Karpas-422 (cell line): Measurements from ENCODE around the gene OR10S1. TPM values are rescaled to one million over a fixed set of nuclear protein-coding genes. Genes with fewer than 3 reads are reported as not detected.

Source experiments
- DNase-seq: peaks from one replicate; pipeline ENCODE4 v3.0.0-alpha.2; 2015
- H2AFZ ChIP-seq: fragments of 200-600 bp; sonication (generic); 2 replicates; pipeline ENCODE4 v1.6.1; 2014; ENCODE audit warnings: antibody characterized with exemption, low read length, mixed read lengths
- H3K27ac ChIP-seq: fragments of 200-600 bp; sonication (generic); 2 replicates; pipeline ENCODE4 v1.5.1; 2014; ENCODE audit warnings: mild to moderate bottlenecking, low read length, moderate library complexity
- H3K27me3 ChIP-seq: fragments of 200-600 bp; sonication (generic); 2 replicates; pipeline ENCODE4 v1.6.1; 2014; ENCODE audit warnings: low read length, mixed read lengths
- H3K36me3 ChIP-seq: fragments of 200-600 bp; sonication (generic); 2 replicates; pipeline ENCODE4 v1.6.1; 2014; ENCODE audit warnings: low read length, mixed read lengths; ENCODE audit not compliant: insufficient read depth
- H3K4me1 ChIP-seq: fragments of 200-600 bp; sonication (generic); 2 replicates; pipeline ENCODE4 v1.6.1; 2014; ENCODE audit warnings: mild to moderate bottlenecking, low read length, mixed read lengths
- H3K4me2 ChIP-seq: fragments of 200-600 bp; sonication (generic); 2 replicates; pipeline ENCODE4 v1.6.1; 2014; ENCODE audit warnings: low read length, low read depth, mild to moderate bottlenecking; ENCODE audit not compliant: poor library complexity, severe bottlenecking
- H3K4me3 ChIP-seq: fragments of 200-600 bp; sonication (generic); 2 replicates; pipeline ENCODE4 v1.5.1; 2014; ENCODE audit warnings: mild to moderate bottlenecking, antibody characterized with exemption, low read length, mixed read lengths
- H3K79me2 ChIP-seq: fragments of 200-600 bp; sonication (generic); 2 replicates; pipeline ENCODE4 v1.6.1; 2014; ENCODE audit warnings: mild to moderate bottlenecking, low read length, mixed read lengths
- H3K9ac ChIP-seq: fragments of 200-600 bp; sonication (generic); 2 replicates; pipeline ENCODE4 v1.6.0; 2014; ENCODE audit warnings: low read length
- H3K9me2 ChIP-seq: fragments of 200-600 bp; sonication (generic), shearing (Covaris generic); replicated peaks from 2 replicates; pipeline ENCODE4 v1.6.0; 2014; ENCODE audit warnings: mild to moderate bottlenecking, low read length, moderate library complexity; ENCODE audit not compliant: insufficient read depth
- H3K9me3 ChIP-seq: fragments of 300-700, 200-600 bp; sonication (generic); 2 replicates; pipeline ENCODE4 v1.6.1; 2014; ENCODE audit warnings: low read length, mixed read lengths
- H4K20me1 ChIP-seq: fragments of 200-600 bp; sonication (generic); 2 replicates; pipeline ENCODE4 v1.6.1; 2014; ENCODE audit warnings: mild to moderate bottlenecking, antibody characterized with exemption, low read length, low read depth; ENCODE audit not compliant: insufficient read depth
- total RNA-seq: library from RNA; depleted of rRNA; stranded (reverse); fragments of >200 nt; shearing (Covaris generic); gene quantifications from 2 replicates; pipeline ENCODE4 v1.2.3, GENCODE V29; 2014; ENCODE audit warnings: low replicate concordance; rRNA removed

The OR10S1 gene
- total RNA-seq, 1 experiment from 2014 or later, result not detected

DNA sequence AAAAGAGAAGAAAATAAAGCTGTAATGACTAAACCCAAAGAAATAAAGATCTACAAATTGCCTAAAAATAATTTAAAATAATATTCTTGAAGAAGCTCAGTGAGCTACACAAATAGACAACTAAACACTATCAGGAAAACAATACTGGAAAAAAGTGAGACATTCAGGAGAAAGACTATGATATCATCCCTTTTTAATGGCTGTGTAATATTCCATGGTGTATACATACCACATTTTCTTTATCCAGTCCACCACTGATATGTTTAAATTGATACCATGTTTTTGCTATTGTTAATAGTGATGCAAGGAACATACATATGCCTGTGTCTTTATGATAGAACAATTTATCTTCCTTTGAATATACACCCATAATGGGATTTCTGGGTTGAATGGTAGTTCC is 20.8 kb downstream of the OR10S1 start:
- Histone ChIP-seq H4K20me1 (no peaks in the 10 kb centered on the region), H3K9me2 (no peaks in the 10 kb centered on the region), H3K27ac (no peak overlapping the region), H3K9me3 (no peaks in the 10 kb centered on the region), H3K4me3 (no peak overlapping the region), H3K9ac (no peak overlapping the region), H3K79me2 (no peaks in the 10 kb centered on the region), H3K4me1 (no peaks in the 10 kb centered on the region), H3K4me2 (no peak overlapping the region), H3K36me3 (no peaks in the 10 kb centered on the region), H2AFZ (no peak overlapping the region), H3K27me3 (no peaks in the 10 kb centered on the region)
- DNase-seq, result no peak

GRCh38 chr11:123945132-123945531 is 32.4 kb downstream of the OR10S1 start:
- Histone ChIP-seq H3K4me3 (no peak overlapping the region), H3K36me3 (no peaks in the 10 kb centered on the region), H3K79me2 (no peaks in the 10 kb centered on the region), H3K9ac (no peak overlapping the region), H3K27ac (no peak overlapping the region), H3K27me3 (no peaks in the 10 kb centered on the region), H3K9me3 (no peaks in the 10 kb centered on the region), H3K4me1 (no peaks in the 10 kb centered on the region), H3K9me2 (no peaks in the 10 kb centered on the region), H3K4me2 (no peak overlapping the region), H4K20me1 (no peaks in the 10 kb centered on the region), H2AFZ (no peak overlapping the region)
- DNase-seq, result no peak

DNA sequence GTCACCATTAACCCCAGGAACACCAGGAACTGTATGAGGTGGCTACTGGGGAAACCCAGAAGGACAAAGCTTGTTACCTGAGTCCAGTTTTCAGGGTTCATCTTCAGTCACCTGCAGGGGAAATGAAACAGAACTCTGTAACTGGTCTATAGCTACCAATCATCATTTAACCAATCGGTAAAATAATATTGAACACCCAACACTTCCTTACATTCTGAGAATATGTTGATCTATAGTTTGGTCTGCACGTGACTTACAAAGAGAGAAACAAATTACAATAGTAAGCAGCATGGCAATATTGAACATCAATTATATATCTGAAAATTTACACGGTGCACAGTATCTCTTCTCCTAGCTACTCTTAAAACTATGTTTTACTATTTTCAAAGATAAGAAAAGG is 33.8 kb downstream of the OR10S1 start, which contains the start of gene OR6T1:
Gene OR6T1, minus strand, starts transcription at position 101 of the 400 bp plus-strand sequence. Its CDS starts 0 bp downstream, at position 101.
- Histone ChIP-seq H4K20me1 (no peaks in the 10 kb centered on the region), H3K4me1 (no peaks in the 10 kb centered on the region), H3K9me2 (no peaks in the 10 kb centered on the region), H3K27me3 (no peaks in the 10 kb centered on the region), H3K9me3 (no peaks in the 10 kb centered on the region), H3K27ac (no peak within 1 kb of the TSS), H3K4me2 (no peak within 1 kb of the TSS), H3K9ac (no peak within 1 kb of the TSS), H2AFZ (no peak within 1 kb of the TSS), H3K79me2 (no peaks in the 10 kb centered on the region), H3K4me3 (no peak within 1 kb of the TSS), H3K36me3 (no peaks in the 10 kb centered on the region)
- no peak for DNase-seq

- H3K9me2 ChIP-seq, result no peaks in the 10 kb centered on the region
- H3K36me3 ChIP-seq, result no peaks in the 10 kb centered on the region
- H3K79me2 ChIP-seq, result no peaks in the 10 kb centered on the region
- no peak overlapping the region for H3K4me2 ChIP-seq
- DNase-seq, result no peak
- no peak overlapping the region for H3K4me3 ChIP-seq
- H3K9me3 ChIP-seq, result no peaks in the 10 kb centered on the region
- H3K27me3 ChIP-seq, result no peaks in the 10 kb centered on the region
- no peaks in the 10 kb centered on the region for H4K20me1 ChIP-seq
- no peaks in the 10 kb centered on the region for H3K4me1 ChIP-seq
- no peak overlapping the region for H2AFZ ChIP-seq
- H3K27ac ChIP-seq, result no peak overlapping the region
- H3K9ac ChIP-seq, result no peak overlapping the region
Measured at GRCh38 chr11:123942413-123942812, 35.2 kb downstream of the OR10S1 start.

DNA sequence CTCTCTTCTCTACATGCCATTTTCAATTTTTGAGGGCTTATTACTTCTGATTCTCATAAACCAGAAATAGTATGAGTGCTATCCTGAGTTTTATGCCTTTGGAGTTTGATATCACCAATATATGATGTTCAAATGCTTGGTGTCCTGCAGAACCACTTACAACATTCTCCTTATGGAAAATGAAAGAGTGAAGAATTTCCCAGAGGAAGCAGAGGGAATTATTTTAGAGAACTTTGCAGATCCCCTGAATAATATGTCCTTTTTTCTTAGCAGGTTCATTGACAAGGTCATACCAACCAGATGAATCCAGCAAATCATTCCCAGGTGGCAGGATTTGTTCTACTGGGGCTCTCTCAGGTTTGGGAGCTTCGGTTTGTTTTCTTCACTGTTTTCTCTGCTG is 38.3 kb downstream of the OR10S1 start, which contains the start of gene OR4D5:
Gene OR4D5, plus strand, starts transcription at position 301 of the 400 bp plus-strand sequence. Its CDS starts 0 bp downstream, at position 301.
- H3K27ac ChIP-seq, result no peak within 1 kb of the TSS

More for the DNA sequence above, 38.3 kb downstream of the OR10S1 start, which contains the start of gene OR4D5:
- Histone ChIP-seq H3K36me3 (no peaks in the 10 kb centered on the region), H3K4me3 (no peak within 1 kb of the TSS), H3K27me3 (no peaks in the 10 kb centered on the region), H3K9me3 (no peaks in the 10 kb centered on the region), H2AFZ (no peak within 1 kb of the TSS), H3K79me2 (no peaks in the 10 kb centered on the region), H3K4me1 (no peaks in the 10 kb centered on the region), H3K9ac (no peak within 1 kb of the TSS), H3K9me2 (no peaks in the 10 kb centered on the region), H3K4me2 (no peak within 1 kb of the TSS), H4K20me1 (no peaks in the 10 kb centered on the region)
- no peak for DNase-seq

Other genes with a start within 250 kb of the OR10S1 start
- gene ZNF202, start 236.1 kb downstream of the OR10S1 start, total RNA-seq, result 4.7 and 8.7 TPM in 2 replicates
- not detected in 2 replicates for gene OR6X1, start 223.3 kb downstream of the OR10S1 start, total RNA-seq
- not detected in 2 replicates for gene OR6M1, start 171.4 kb downstream of the OR10S1 start, total RNA-seq
- not detected in 2 replicates for gene TMEM225, start 92.1 kb downstream of the OR10S1 start, total RNA-seq
- not detected in 2 replicates for gene OR8D4, start 75.6 kb downstream of the OR10S1 start, total RNA-seq
- not detected in 2 replicates for gene OR4D5, start 38.2 kb downstream of the OR10S1 start, total RNA-seq
- not detected in 2 replicates for gene OR6T1, start 33.9 kb downstream of the OR10S1 start, total RNA-seq
- not detected in 2 replicates for gene OR10G6, start 17.4 kb upstream of the OR10S1 start, total RNA-seq
- not detected in 2 replicates for gene OR10G4, start 35.2 kb upstream of the OR10S1 start, total RNA-seq
- gene OR10G9, start 45.2 kb upstream of the OR10S1 start, total RNA-seq, result not detected in 2 replicates
- not detected in 2 replicates for gene OR10G8, start 49.0 kb upstream of the OR10S1 start, total RNA-seq
- gene OR10G7, start 63.5 kb upstream of the OR10S1 start, total RNA-seq, result not detected in 2 replicates
- gene VWA5A, start 137.7 kb upstream of the OR10S1 start, total RNA-seq, result not detected in 2 replicates
- not detected in 2 replicates for gene OR10D3, start 205.6 kb upstream of the OR10S1 start, total RNA-seq